ENCODE results near the gene NEK6. TPM values are rescaled to one million over a fixed set of nuclear protein-coding genes. Genes with fewer than 3 reads are reported as not detected.

The NEK6 gene
- total RNA-seq, 8 experiments from 2014 or later: 2.4 to 33.4 (median 7.2) TPM

- no peak overlapping the region for H3K27ac ChIP-seq
- in situ Hi-C loops (cut with MboI; ENCODE audit: low pct_unique_long_range_greater_than_20kb in 2 of 9, low sequenced_read_pairs in 9 of 9, unreplicated experiment in 9 of 9): no loop called here
- H3K4me1 ChIP-seq (replicated peaks in 1 of 2): peaks cover 6 to 11% of the 10 kb centered on the region in 2 donors
- H3K4me3 ChIP-seq: no peak overlapping the region
- ATAC-seq (replicated peaks in 6 of 8): no peak
- WGBS, 10 experiments: 77 to 100% (median 95%) methylated on average over 1 to 5 of the region's 5 CpGs; no CpG with 5 or more reads in 1 of the 10 experiments
Observed at GRCh38 chr9:124384846-124385245, 127.1 kb downstream of the NEK6 start.

- in situ Hi-C loops (cut with MboI; ENCODE audit: low pct_unique_long_range_greater_than_20kb in 2 of 9, low sequenced_read_pairs in 9 of 9, unreplicated experiment in 9 of 9): no loop called here
- no peak for ATAC-seq (replicated peaks in 6 of 8)
- Histone ChIP-seq H3K4me1 (replicated peaks in 1 of 2) (peaks cover 11 to 16% of the 10 kb centered on the region in 2 donors), H3K27ac (no peak overlapping the region), H3K4me3 (no peak overlapping the region)
- 72 to 100% (median 90%) methylated on average over 1 to 7 of the region's 7 CpGs for WGBS, 10 experiments
Observed at GRCh38 chr9:124385623-124386022, 127.9 kb downstream of the NEK6 start.

GRCh38 chr9:124386201-124386600 is 128.5 kb downstream of the NEK6 start:
- H3K27ac ChIP-seq: no peak overlapping the region
- no peak overlapping the region for H3K4me3 ChIP-seq
- peaks cover 17 to 21% of the 10 kb centered on the region in 2 donors for H3K4me1 ChIP-seq (replicated peaks in 1 of 2)
- WGBS, 10 experiments: 87 to 100% (median 95%) methylated on average over 1 to 3 of the region's 3 CpGs; no CpG with 5 or more reads in 2 of the 10 experiments
- in situ Hi-C loops (cut with MboI; ENCODE audit: low pct_unique_long_range_greater_than_20kb in 2 of 9, low sequenced_read_pairs in 9 of 9, unreplicated experiment in 9 of 9): no loop called here
- no peak for ATAC-seq (replicated peaks in 6 of 8)

GRCh38 chr9:124388275-124389048 is 130.7 kb downstream of the NEK6 start:
- Histone ChIP-seq H3K4me1 (replicated peaks in 1 of 2) (peaks cover 33 to 34% of the 10 kb centered on the region in 2 donors), H3K27ac (no peak overlapping the region), H3K4me3 (no peak overlapping the region)
- in situ Hi-C loops (cut with MboI; ENCODE audit: low pct_unique_long_range_greater_than_20kb in 2 of 9, low sequenced_read_pairs in 9 of 9, unreplicated experiment in 9 of 9): no loop called here
- ATAC-seq (replicated peaks in 6 of 8): no peak
- WGBS, 10 experiments: 50 to 100% (median 95%) methylated on average over 1 to 6 of the region's 12 CpGs; no CpG with 5 or more reads in 1 of the 10 experiments

- ATAC-seq (replicated peaks in 6 of 8): peak in 1 of 8 experiments; percentile 32
- Histone ChIP-seq H3K27ac (no peak overlapping the region), H3K4me3 (no peak overlapping the region), H3K4me1 (replicated peaks in 1 of 2) (peaks cover 39 to 43% of the 10 kb centered on the region in 2 donors)
- 80 to 83% (median 83%) methylated on average over 1 to 2 of the region's 7 CpGs; no CpG with 5 or more reads in 7 of the 10 experiments for WGBS, 10 experiments
- in situ Hi-C loops (cut with MboI; ENCODE audit: low pct_unique_long_range_greater_than_20kb in 2 of 9, low sequenced_read_pairs in 9 of 9, unreplicated experiment in 9 of 9): no loop called here
Observed at GRCh38 chr9:124389146-124389939, 131.6 kb downstream of the NEK6 start.

- 7 to 45% (median 21%) methylated on average over 2 to 9 of the region's 9 CpGs; no CpG with 5 or more reads in 1 of the 10 experiments for WGBS, 10 experiments
- ATAC-seq (replicated peaks in 6 of 8): peak in 7 of 8 experiments; percentile 6 to 47 (median 18)
- Histone ChIP-seq H3K27ac (no peak overlapping the region), H3K4me1 (replicated peaks in 1 of 2) (peaks cover 38 to 39% of the 10 kb centered on the region in 2 donors), H3K4me3 (no peak overlapping the region)
- in situ Hi-C loops (cut with MboI; ENCODE audit: low pct_unique_long_range_greater_than_20kb in 2 of 9, low sequenced_read_pairs in 9 of 9, unreplicated experiment in 9 of 9): no loop called here
Observed at GRCh38 chr9:124390794-124391658, 133.3 kb downstream of the NEK6 start.

- peaks cover 38 to 39% of the 10 kb centered on the region in 2 donors for H3K4me1 ChIP-seq (replicated peaks in 1 of 2)
- ATAC-seq (replicated peaks in 6 of 8): peak in 4 of 8 experiments; percentile 2 to 11 (median 6)
- no peak overlapping the region for H3K27ac ChIP-seq
- in situ Hi-C loops (cut with MboI; ENCODE audit: low pct_unique_long_range_greater_than_20kb in 2 of 9, low sequenced_read_pairs in 9 of 9, unreplicated experiment in 9 of 9): no loop called here
- no peak overlapping the region for H3K4me3 ChIP-seq
- 20 to 90% (median 62%) methylated on average over 1 to 5 of the region's 12 CpGs; no CpG with 5 or more reads in 3 of the 10 experiments for WGBS, 10 experiments
Observed at GRCh38 chr9:124392254-124392870, 134.6 kb downstream of the NEK6 start.

GRCh38 chr9:124392871-124393460 is 135.2 kb downstream of the NEK6 start:
- ATAC-seq (replicated peaks in 6 of 8): peak; percentile 87 to 98 (median 90)
- H3K4me1 ChIP-seq (replicated peaks in 1 of 2): peaks cover 38% of the 10 kb centered on the region in 2 donors
- H3K4me3 ChIP-seq: no peak overlapping the region
- H3K27ac ChIP-seq: no peak overlapping the region
- in situ Hi-C loops (cut with MboI; ENCODE audit: low pct_unique_long_range_greater_than_20kb in 2 of 9, low sequenced_read_pairs in 9 of 9, unreplicated experiment in 9 of 9): no loop called here
- 0 to 38% (median 20%) methylated on average over 2 to 8 of the region's 9 CpGs; no CpG with 5 or more reads in 2 of the 10 experiments for WGBS, 10 experiments

GRCh38 chr9:124394167-124394566 is 136.4 kb downstream of the NEK6 start:
- WGBS, 10 experiments: 40 to 90% (median 75%) methylated on average over 1 to 2 of the region's 2 CpGs; no CpG with 5 or more reads in 1 of the 10 experiments
- in situ Hi-C loops (cut with MboI; ENCODE audit: low pct_unique_long_range_greater_than_20kb in 2 of 9, low sequenced_read_pairs in 9 of 9, unreplicated experiment in 9 of 9): no loop called here
- no peak for ATAC-seq (replicated peaks in 6 of 8)
- no peak overlapping the region for H3K27ac ChIP-seq
- no peak overlapping the region for H3K4me3 ChIP-seq
- H3K4me1 ChIP-seq (replicated peaks in 1 of 2): peaks cover 35 to 41% of the 10 kb centered on the region in 2 donors

- no peak overlapping the region for H3K27ac ChIP-seq
- no peak for ATAC-seq (replicated peaks in 6 of 8)
Observed at GRCh38 chr9:124394596-124394995, 136.8 kb downstream of the NEK6 start.

GRCh38 chr9:124395826-124396225 is 138.1 kb downstream of the NEK6 start:
- WGBS, 10 experiments: 60 to 100% (median 91%) methylated on average over 1 to 4 of the region's 4 CpGs; no CpG with 5 or more reads in 2 of the 10 experiments

More at GRCh38 chr9:124394596-124394995, 136.8 kb downstream of the NEK6 start:
- in situ Hi-C loops (cut with MboI; ENCODE audit: low pct_unique_long_range_greater_than_20kb in 2 of 9, low sequenced_read_pairs in 9 of 9, unreplicated experiment in 9 of 9): no loop called here
- WGBS, 10 experiments: 67 to 100% (median 96%) methylated on average over 1 to 3 of the region's 3 CpGs; no CpG with 5 or more reads in 1 of the 10 experiments
- peaks cover 39 to 45% of the 10 kb centered on the region in 2 donors for H3K4me1 ChIP-seq (replicated peaks in 1 of 2)
- H3K4me3 ChIP-seq: no peak overlapping the region

More at GRCh38 chr9:124395826-124396225, 138.1 kb downstream of the NEK6 start:
- no peak for ATAC-seq (replicated peaks in 6 of 8)
- H3K4me1 ChIP-seq (replicated peaks in 1 of 2): peaks cover 41 to 46% of the 10 kb centered on the region in 2 donors
- no peak overlapping the region for H3K4me3 ChIP-seq
- in situ Hi-C loops (cut with MboI; ENCODE audit: low pct_unique_long_range_greater_than_20kb in 2 of 9, low sequenced_read_pairs in 9 of 9, unreplicated experiment in 9 of 9): no loop called here
- no peak overlapping the region for H3K27ac ChIP-seq

Measured in motor neuron (in vitro differentiated cells).